Spleen (tissue), 11 donors: Measurements from ENCODE around the gene SHISA4. TPM values are rescaled to one million over a fixed set of nuclear protein-coding genes. Genes with fewer than 3 reads are reported as not detected.

Experiments used
- DNase-seq: peaks from one replicate; pipeline ENCODE4 v3.0.0-alpha.2; 2020
- H3K27ac ChIP-seq, 8 donors: fragments of 200-600 bp; sonication (generic) in 7 of 8; 1 replicate in 4 of 8; 2 replicates in 4 of 8; pipeline versions ENCODE4 v1.5.0 to v1.8.0; 2016 to 2021; ENCODE audit warnings: inconsistent platforms in 4 of 8, mild to moderate bottlenecking in 4 of 8, moderate library complexity in 1 of 8
- H3K27me3 ChIP-seq, 7 donors: fragments of 200-600 bp; sonication (generic) in 6 of 7; replicated peaks in 1 of 7; 1 replicate in 4 of 7; 2 replicates in 3 of 7; pipeline versions ENCODE4 v1.5.0 to v1.8.0; 2016 to 2021; ENCODE audit warnings: inconsistent platforms in 3 of 7, mild to moderate bottlenecking in 1 of 7
- H3K36me3 ChIP-seq, 6 donors: fragments of 200-600 bp; sonication (generic) in 5 of 6; 1 replicate in 4 of 6; 2 replicates in 2 of 6; pipeline versions ENCODE4 v1.5.0 to v1.8.0; 2016 to 2021; ENCODE audit warnings: inconsistent platforms in 2 of 6
- H3K4me1 ChIP-seq, 6 donors: fragments of 200-600 bp; sonication (generic) in 5 of 6; 1 replicate in 3 of 6; 2 replicates in 3 of 6; pipeline versions ENCODE4 v1.5.0 to v1.8.0; 2016 to 2021; ENCODE audit warnings: inconsistent platforms in 3 of 6
- H3K4me3 ChIP-seq, 8 donors: fragments of 200-600 bp; sonication (generic) in 7 of 8; 1 replicate in 4 of 8; 2 replicates in 4 of 8; pipeline versions ENCODE4 v1.5.0 to v1.8.0; 2016 to 2021; ENCODE audit warnings: inconsistent platforms in 4 of 8, mild to moderate bottlenecking in 4 of 8, moderate library complexity in 2 of 8
- H3K9me3 ChIP-seq, 8 donors: fragments of 200-600 bp; sonication (generic) in 7 of 8; 1 replicate in 4 of 8; 2 replicates in 4 of 8; pipeline versions ENCODE4 v1.5.0 to v1.8.0; 2016 to 2021; ENCODE audit warnings: inconsistent platforms in 4 of 8
- POLR2A ChIP-seq, 3 donors: fragments of 450-650 bp; IDR thresholded peaks; one replicate each; pipeline ENCODE4 v1.5.1; 2017; ENCODE audit warnings: antibody characterized with exemption in 3 of 3, mild to moderate bottlenecking in 1 of 3
- POLR2AphosphoS5 ChIP-seq, 3 donors: sonication (generic); formaldehyde crosslinking; IDR thresholded peaks; one replicate each; pipeline ENCODE4 v1.5.1; 2017; ENCODE audit warnings: antibody characterized with exemption in 3 of 3
- WGBS, 5 donors: extraction: QIAGEN DNeasy Blood & Tissue Kit in 3 of 5; methylation state at CpG; one replicate each; pipeline versions ENCODE4 v1.1.5 to v1.1.7; 2013 to 2018; 5-methylcytosine and 5-hydroxymethylcytosine counted together
- intact Hi-C: fragments of 100-400 bp; cut with DNase I; formaldehyde crosslinking; loops from one replicate; pipeline ENCODE4 v1.15.0; 2023; ENCODE audit warnings: low total_unique reads
- polyA plus RNA-seq, 3 donors: library from polyadenylated mRNA; stranded (reverse); fragments of 200-250 nt; gene quantifications; one replicate each; pipeline ENCODE4 v1.2.1, GENCODE V29; 2013
- total RNA-seq, 7 donors: library from RNA; depleted of rRNA in 3 of 7; stranded (reverse); fragments of >200 nt in 3 of 7; fragmentation: NEBNext Ultra II Directional in 4 of 7; extraction: Animal tissue kit (Norgen Biotek cat#: 25700) in 4 of 7; gene quantifications; one replicate each; pipeline versions ENCODE4 v1.1.0 to v1.2.1, GENCODE V29; 2016 to 2021
- TF ChIP-seq, protein P1 (sequence below), 11 experiments: fragments of 200-600 bp in 7 of 11; fragments of 450-650 bp in 4 of 11; sonication (generic) in 4 of 11; IDR thresholded peaks in 8 of 11; conservative IDR thresholded peaks in 3 of 11; 1 replicate in 7 of 11; 2 replicates in 4 of 11; pipeline versions ENCODE4 v1.4.0 to v1.8.0; 2016 to 2021; ENCODE audit warnings: antibody characterized with exemption in 11 of 11, inconsistent platforms in 4 of 11, mild to moderate bottlenecking in 1 of 11
- donor health status: healthy with polysubstance abuse.
- donor health status: DM: no; HTN: no; CAD: no; lungs with moderate emphysema.
- donor health status: DM: no; HTN: no; CAD: no.
- donor health status: Bipolar disorder and iron deficiency.
- donor health status: healthy.
- donor health status: DM: no; HTN: no; CAD: no.
- donor health status: DM: yes; HTN: yes; CAD: no.

The SHISA4 gene
- total and polyA plus RNA-seq, 10 donors, result 3.2 to 13.3 (median 6.2) TPM

GRCh38 chr1:201859424-201859823 is 29.3 kb upstream of the SHISA4 start:
- WGBS, 5 donors, result 75 to 92% (median 81%) methylated on average over 5 of the region's 5 CpGs
- TF ChIP-seq, protein P1, sequence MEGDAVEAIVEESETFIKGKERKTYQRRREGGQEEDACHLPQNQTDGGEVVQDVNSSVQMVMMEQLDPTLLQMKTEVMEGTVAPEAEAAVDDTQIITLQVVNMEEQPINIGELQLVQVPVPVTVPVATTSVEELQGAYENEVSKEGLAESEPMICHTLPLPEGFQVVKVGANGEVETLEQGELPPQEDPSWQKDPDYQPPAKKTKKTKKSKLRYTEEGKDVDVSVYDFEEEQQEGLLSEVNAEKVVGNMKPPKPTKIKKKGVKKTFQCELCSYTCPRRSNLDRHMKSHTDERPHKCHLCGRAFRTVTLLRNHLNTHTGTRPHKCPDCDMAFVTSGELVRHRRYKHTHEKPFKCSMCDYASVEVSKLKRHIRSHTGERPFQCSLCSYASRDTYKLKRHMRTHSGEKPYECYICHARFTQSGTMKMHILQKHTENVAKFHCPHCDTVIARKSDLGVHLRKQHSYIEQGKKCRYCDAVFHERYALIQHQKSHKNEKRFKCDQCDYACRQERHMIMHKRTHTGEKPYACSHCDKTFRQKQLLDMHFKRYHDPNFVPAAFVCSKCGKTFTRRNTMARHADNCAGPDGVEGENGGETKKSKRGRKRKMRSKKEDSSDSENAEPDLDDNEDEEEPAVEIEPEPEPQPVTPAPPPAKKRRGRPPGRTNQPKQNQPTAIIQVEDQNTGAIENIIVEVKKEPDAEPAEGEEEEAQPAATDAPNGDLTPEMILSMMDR (IDR thresholded peaks at IDR 0.05 in 8 of 11, conservative IDR thresholded peaks at IDR 0.05 in 3 of 11), result no peak
- TF ChIP-seq POLR2AphosphoS5 (IDR thresholded peaks at IDR 0.05) (no peak), POLR2A (IDR thresholded peaks at IDR 0.05) (no peak)
- intact Hi-C loops, result no loop called here
- no peak for DNase-seq
- Histone ChIP-seq H3K27me3 (no peaks in the 10 kb centered on the region), H3K4me1 (no peaks in the 10 kb centered on the region), H3K9me3 (no peaks in the 10 kb centered on the region), H3K36me3 (peaks cover 6 to 100% (median 75%) of the 10 kb centered on the region in 6 donors), H3K4me3 (no peak overlapping the region), H3K27ac (peak overlapping the region in 1 of 8 donors; percentile 27)

DNA sequence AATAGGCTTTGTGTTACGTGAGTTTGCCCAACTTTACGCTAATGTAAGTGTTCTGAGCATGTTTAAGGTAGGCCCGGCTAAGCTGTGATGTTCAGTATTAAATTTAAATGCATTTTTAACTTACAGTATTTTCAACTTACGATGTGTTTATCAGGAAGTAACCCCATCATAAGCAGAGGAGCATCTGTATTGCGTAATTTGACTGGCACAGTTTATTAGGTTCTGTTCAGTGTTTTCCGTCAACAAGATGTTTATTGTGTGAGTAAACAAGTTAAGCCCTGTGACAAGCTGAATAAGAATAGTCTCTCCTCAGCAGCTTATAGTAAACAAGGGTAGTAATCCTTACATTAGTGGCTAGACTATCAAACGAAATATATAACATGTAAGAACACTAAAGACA is 27.2 kb upstream of the SHISA4 start:
- DNase-seq, result no peak
- Histone ChIP-seq H3K4me1 (no peaks in the 10 kb centered on the region), H3K9me3 (no peaks in the 10 kb centered on the region), H3K27ac (no peak overlapping the region), H3K4me3 (no peak overlapping the region), H3K27me3 (no peaks in the 10 kb centered on the region), H3K36me3 (peaks cover 6 to 100% (median 62%) of the 10 kb centered on the region in 6 donors)
- WGBS, 5 donors, result 89 to 95% (median 94%) methylated on average over 7 of the region's 7 CpGs
- no peak for TF ChIP-seq POLR2A (IDR thresholded peaks at IDR 0.05)
- no peak for TF ChIP-seq POLR2AphosphoS5 (IDR thresholded peaks at IDR 0.05)
- intact Hi-C loops, result no loop called here

DNA sequence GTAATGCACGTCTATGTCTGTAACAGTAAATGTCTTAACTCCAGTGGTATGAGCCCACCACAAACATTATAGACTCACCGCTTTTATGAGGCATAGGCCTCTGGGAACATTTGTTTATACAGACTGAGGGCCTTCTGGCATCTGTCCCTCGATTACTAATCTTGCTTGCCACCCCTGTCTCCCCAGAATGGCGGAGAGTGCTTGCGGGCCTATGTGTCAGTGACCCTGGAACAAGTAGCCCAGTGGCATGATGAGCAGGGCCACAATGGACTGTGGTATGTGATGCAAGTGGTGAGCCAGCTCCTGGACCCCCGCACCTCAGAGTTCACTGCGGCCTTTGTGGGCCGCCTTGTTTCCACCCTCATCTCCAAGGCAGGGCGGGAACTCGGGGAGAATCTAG is 18.3 kb upstream of the SHISA4 start:
- Histone ChIP-seq H3K4me1 (no peaks in the 10 kb centered on the region), H3K9me3 (no peaks in the 10 kb centered on the region), H3K36me3 (peaks cover 14 to 100% (median 81%) of the 10 kb centered on the region in 6 donors), H3K27ac (no peak overlapping the region), H3K4me3 (no peak overlapping the region), H3K27me3 (no peaks in the 10 kb centered on the region)
- TF ChIP-seq POLR2AphosphoS5 (IDR thresholded peaks at IDR 0.05) (no peak), POLR2A (IDR thresholded peaks at IDR 0.05) (no peak)
- TF ChIP-seq, protein P1 (IDR thresholded peaks at IDR 0.05 in 8 of 11, conservative IDR thresholded peaks at IDR 0.05 in 3 of 11), result no peak
- 94 to 98% (median 96%) methylated on average over 10 of the region's 10 CpGs for WGBS, 5 donors
- no peak for DNase-seq
- intact Hi-C loops, result no loop called here

DNA sequence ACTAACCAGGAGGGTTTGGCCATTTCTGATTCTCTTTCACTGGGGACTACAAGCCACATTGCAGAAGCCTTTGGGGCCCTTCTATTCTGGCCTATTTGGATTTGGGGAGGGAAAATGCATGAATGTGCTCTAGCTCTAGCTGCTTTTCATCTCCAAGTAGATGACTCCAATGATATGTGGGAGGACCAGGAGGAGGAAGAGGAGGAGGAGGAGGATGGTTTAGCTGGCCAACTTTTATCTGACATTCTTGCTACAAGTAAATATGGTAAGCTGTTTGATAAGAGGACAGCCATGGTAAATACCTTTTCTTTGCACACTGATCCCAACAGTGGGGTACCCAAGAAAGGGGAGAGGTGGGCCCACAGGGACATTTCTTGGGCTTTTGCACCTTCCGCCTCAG is 14.0 kb upstream of the SHISA4 start:
- Histone ChIP-seq H3K4me3 (no peak overlapping the region), H3K27me3 (no peaks in the 10 kb centered on the region), H3K4me1 (no peaks in the 10 kb centered on the region), H3K36me3 (peaks cover 8 to 75% (median 63%) of the 10 kb centered on the region in 6 donors), H3K9me3 (no peaks in the 10 kb centered on the region), H3K27ac (no peak overlapping the region)
- 94 to 100% (median 100%) methylated on average over 1 of the region's 1 CpG for WGBS, 5 donors
- DNase-seq, result no peak
- TF ChIP-seq, protein P1 (IDR thresholded peaks at IDR 0.05 in 8 of 11, conservative IDR thresholded peaks at IDR 0.05 in 3 of 11), result no peak
- TF ChIP-seq POLR2AphosphoS5 (IDR thresholded peaks at IDR 0.05) (no peak), POLR2A (IDR thresholded peaks at IDR 0.05) (no peak)
- intact Hi-C loops, result no loop called here
